WTC11 (cell line): ENCODE results near the gene PRDM2. TPM values are rescaled to one million over a fixed set of nuclear protein-coding genes. Genes with fewer than 3 reads are reported as not detected.
A peak's percentile ranks its signal among the peaks of the same experiment; 100 is the strongest.

Experiments used
- ATAC-seq: fragments of 200-7000 bp; cut with Tn5 transposase; 2 replicates; pipeline ENCODE4 v1.10.0; 2021; ENCODE audit warnings: mild to moderate bottlenecking, moderate library complexity
- CTCF ChIA-PET: fragments of 300-600 bp; sonication (Branson Sonifier 250); formaldehyde crosslinking; loops from one replicate; lab custom pipeline; 2021; ENCODE audit warnings: antibody characterized with exemption; lab: Charles Lee
- POLR2A ChIA-PET: fragments of 350-600 bp; sonication (Branson Sonifier 250); formaldehyde crosslinking; loops from one replicate; lab custom pipeline; 2021; ENCODE audit warnings: antibody characterized with exemption; lab: Charles Lee
- DNase-seq: peaks from one replicate; pipeline ENCODE4 v3.0.0; 2021; ENCODE audit warnings: low spot score
- H3K27ac Mint-ChIP-seq: 2 replicates; pipeline ENCODE4 v1.8.0; 2021; ENCODE audit warnings: mixed read lengths
- H3K27me3 Mint-ChIP-seq: 2 replicates; pipeline ENCODE4 v1.8.0; 2021; ENCODE audit warnings: low read depth, mild to moderate bottlenecking, moderate library complexity, mixed read lengths
- H3K36me3 Mint-ChIP-seq: 2 replicates; pipeline ENCODE4 v1.8.0; 2021; ENCODE audit warnings: mixed read lengths
- H3K4me1 Mint-ChIP-seq: 2 replicates; pipeline ENCODE4 v1.8.0; 2022; ENCODE audit warnings: mixed read lengths
- H3K4me3 Mint-ChIP-seq: 2 replicates; pipeline ENCODE4 v1.8.0; 2021; ENCODE audit warnings: mild to moderate bottlenecking, moderate library complexity, mixed read lengths
- H3K9me3 Mint-ChIP-seq: 2 replicates; pipeline ENCODE4 v1.8.0; 2021; ENCODE audit warnings: mixed read lengths
- CDX4 ChIP-seq: fragments of 250-450 bp; sonication (Bioruptor Pico); IDR thresholded peaks from 2 replicates; pipeline ENCODE4 v1.9.0; 2021; ENCODE audit warnings: moderate library complexity, mild to moderate bottlenecking, inconsistent platforms, borderline replicate concordance
- E2F1 ChIP-seq: sonication (generic); formaldehyde crosslinking; IDR thresholded peaks from 2 replicates; pipeline ENCODE4 v1.8.0; 2022; ENCODE audit warnings: mild to moderate bottlenecking, missing genetic modification reagents
- E2F4 ChIP-seq: sonication (generic); formaldehyde crosslinking; IDR thresholded peaks from 2 replicates; pipeline ENCODE4 v1.8.1; 2022; ENCODE audit warnings: low read depth, mild to moderate bottlenecking, moderate library complexity, missing genetic modification reagents, borderline replicate concordance
- ETV6 ChIP-seq: sonication (generic); formaldehyde crosslinking; IDR thresholded peaks from 2 replicates; pipeline ENCODE4 v1.8.1; 2022; ENCODE audit warnings: mild to moderate bottlenecking, missing genetic modification reagents
- FOXJ3 ChIP-seq: sonication (generic); formaldehyde crosslinking; IDR thresholded peaks from 2 replicates; pipeline ENCODE4 v1.9.0; 2021; ENCODE audit warnings: missing genetic modification reagents, mild to moderate bottlenecking, borderline replicate concordance
- FOXP1 ChIP-seq: sonication (generic); formaldehyde crosslinking; IDR thresholded peaks from 2 replicates; pipeline ENCODE4 v1.8.0; 2022; ENCODE audit warnings: missing genetic modification reagents, mild to moderate bottlenecking, moderate library complexity, borderline replicate concordance
- GABPB1 ChIP-seq: sonication (generic); formaldehyde crosslinking; IDR thresholded peaks from 2 replicates; pipeline ENCODE4 v1.8.1; 2023; ENCODE audit warnings: mild to moderate bottlenecking, missing genetic modification reagents
- GTF2I ChIP-seq: fragments of 250-450 bp; sonication (Bioruptor Pico); conservative IDR thresholded peaks from 2 replicates; pipeline ENCODE4 v1.4.0; 2021; ENCODE audit warnings: mild to moderate bottlenecking
- HMGXB4 ChIP-seq: sonication (generic); formaldehyde crosslinking; IDR thresholded peaks from 2 replicates; pipeline ENCODE4 v1.8.1; 2023; ENCODE audit warnings: mild to moderate bottlenecking, moderate library complexity, missing genetic modification reagents
- MAX ChIP-seq: sonication (generic); formaldehyde crosslinking; IDR thresholded peaks from 2 replicates; pipeline ENCODE4 v1.8.0; 2022; ENCODE audit warnings: mild to moderate bottlenecking, missing genetic modification reagents
- MYBL2 ChIP-seq: sonication (generic); formaldehyde crosslinking; IDR thresholded peaks from 2 replicates; pipeline ENCODE4 v1.8.1; 2023; ENCODE audit warnings: mild to moderate bottlenecking, moderate library complexity, missing genetic modification reagents
- NFYB ChIP-seq: sonication (generic); formaldehyde crosslinking; conservative IDR thresholded peaks from 2 replicates; pipeline ENCODE4 v1.8.0; 2022; ENCODE audit warnings: low read depth, missing genetic modification reagents
- RELA ChIP-seq: sonication (generic); formaldehyde crosslinking; IDR thresholded peaks from 2 replicates; pipeline ENCODE4 v1.8.1; 2022; ENCODE audit warnings: missing genetic modification reagents, mild to moderate bottlenecking, borderline replicate concordance
- SP1 ChIP-seq: sonication (generic); formaldehyde crosslinking; conservative IDR thresholded peaks from 2 replicates; pipeline ENCODE4 v1.8.1; 2022; ENCODE audit warnings: missing genetic modification reagents
- STAT6 ChIP-seq: sonication (generic); formaldehyde crosslinking; conservative IDR thresholded peaks from 2 replicates; pipeline ENCODE4 v1.8.1; 2023; ENCODE audit warnings: mild to moderate bottlenecking, low read depth, missing genetic modification reagents, moderate library complexity
- TEAD4 ChIP-seq: sonication (generic); formaldehyde crosslinking; IDR thresholded peaks from 2 replicates; pipeline ENCODE4 v1.8.0; 2022; ENCODE audit warnings: mild to moderate bottlenecking, missing genetic modification reagents
- USF1 ChIP-seq: sonication (generic); formaldehyde crosslinking; IDR thresholded peaks from 2 replicates; pipeline ENCODE4 v1.8.0; 2022; ENCODE audit warnings: mild to moderate bottlenecking, missing genetic modification reagents
- ZNF121 ChIP-seq: sonication (generic); formaldehyde crosslinking; IDR thresholded peaks from 2 replicates; pipeline ENCODE4 v1.8.0; 2023; ENCODE audit warnings: missing genetic modification reagents
- ZNF138 ChIP-seq: sonication (generic); formaldehyde crosslinking; conservative IDR thresholded peaks from 2 replicates; pipeline ENCODE4 v1.8.1; 2022; ENCODE audit warnings: mild to moderate bottlenecking, moderate library complexity, missing genetic modification reagents
- ZNF232 ChIP-seq: sonication (generic); formaldehyde crosslinking; IDR thresholded peaks from 2 replicates; pipeline ENCODE4 v1.8.0; 2022; ENCODE audit warnings: mild to moderate bottlenecking, missing genetic modification reagents
- ZNF263 ChIP-seq: sonication (generic); formaldehyde crosslinking; IDR thresholded peaks from 2 replicates; pipeline ENCODE4 v1.8.1; 2022; ENCODE audit warnings: low read depth, mild to moderate bottlenecking, moderate library complexity, missing genetic modification reagents
- ZNF281 ChIP-seq: sonication (generic); formaldehyde crosslinking; IDR thresholded peaks from 2 replicates; pipeline ENCODE4 v1.8.0; 2023; ENCODE audit warnings: mild to moderate bottlenecking, missing genetic modification reagents
- ZNF317 ChIP-seq: sonication (generic); formaldehyde crosslinking; IDR thresholded peaks from 2 replicates; pipeline ENCODE4 v1.8.1; 2023; ENCODE audit warnings: low read depth, mild to moderate bottlenecking, moderate library complexity, missing genetic modification reagents, borderline replicate concordance
- ZNF396 ChIP-seq: fragments of 250-450 bp; sonication (Bioruptor Pico); IDR thresholded peaks from 2 replicates; pipeline ENCODE4 v1.8.0; 2021; ENCODE audit warnings: mild to moderate bottlenecking, moderate library complexity, borderline replicate concordance
- ZNF423 ChIP-seq: fragments of 250-450 bp; sonication (Bioruptor Pico); IDR thresholded peaks from 2 replicates; pipeline ENCODE4 v2.1.2; 2022; ENCODE audit warnings: mild to moderate bottlenecking, moderate library complexity
- total RNA-seq: library from RNA; stranded (reverse); gene quantifications from 3 replicates; pipeline ENCODE4 v1.2.3, GENCODE V29; 2021

PRDM2 gene
- total RNA-seq, 1 experiment from 2014 or later = 25.0 TPM

GRCh38 chr1:13697738-13698137, 2.2 kb upstream of the PRDM2 start:
- Mint-ChIP-seq H3K27me3 (peaks cover 75% of the 10 kb centered on the region), H3K4me1 (peaks cover 21% of the 10 kb centered on the region), H3K27ac (no peak overlapping the region), H3K36me3 (peaks cover 14% of the 10 kb centered on the region), H3K9me3 (peaks cover 16% of the 10 kb centered on the region), H3K4me3 (no peak overlapping the region)
- ATAC-seq (no peak), DNase-seq (no peak)
- CTCF ChIA-PET = no interaction called here
- TF ChIP-seq SP1 (CRISPR knock-in tag) (no peak), NFYB (no peak), ZNF138 (no peak), ZNF121 (no peak), ZNF263 (CRISPR knock-in tag) (no peak), GTF2I (CRISPR knock-in tag) (no peak), ZNF317 (CRISPR knock-in tag) (no peak), FOXP1 (CRISPR knock-in tag) (no peak), RELA (no peak), STAT6 (no peak), HMGXB4 (CRISPR knock-in tag) (no peak), ZNF396 (CRISPR knock-in tag) (no peak), CDX4 (CRISPR knock-in tag) (no peak), E2F4 (CRISPR knock-in tag) (no peak), GABPB1 (no peak), ZNF232 (CRISPR knock-in tag) (no peak), FOXJ3 (no peak), E2F1 (no peak), USF1 (no peak)
- POLR2A ChIA-PET = no interaction called here

GRCh38 chr1:13699510-13699909, 478 bp upstream of the PRDM2 start:
- Mint-ChIP-seq H3K27ac (no peak overlapping the region), H3K4me1 (peaks cover 27% of the 10 kb centered on the region), H3K36me3 (peaks cover 14% of the 10 kb centered on the region), H3K4me3 (peak overlapping the region; percentile 65), H3K9me3 (peaks cover 16% of the 10 kb centered on the region), H3K27me3 (peaks cover 66% of the 10 kb centered on the region)
- peak; percentile 62 for ATAC-seq
- POLR2A ChIA-PET = no interaction called here
- CTCF ChIA-PET = interaction anchor here (1.3 kb wide), 1 partner anchor 108 kb away, joined by 3 read pairs; no protein-coding TSS in a partner anchor
- no peak for DNase-seq
- TF ChIP-seq ETV6 (CRISPR knock-in tag) (no peak), ZNF423 (CRISPR knock-in tag) (no peak), MYBL2 (no peak), MAX (CRISPR knock-in tag) (peak; percentile 35; the same call in 1 of the 2 replicates), TEAD4 (CRISPR knock-in tag) (no peak), ZNF281 (CRISPR knock-in tag) (no peak)
